GM19023 (cell line): Measurements from ENCODE around the gene NRXN3.

Experiments used
- ATAC-seq: cut with Tn5 transposase; IDR thresholded peaks from one replicate; pipeline ENCODE4 v1.9.1; 2021; ENCODE audit warnings: mild to moderate bottlenecking, moderate library complexity; ENCODE audit not compliant: unreplicated experiment

Gene NRXN3

DNA sequence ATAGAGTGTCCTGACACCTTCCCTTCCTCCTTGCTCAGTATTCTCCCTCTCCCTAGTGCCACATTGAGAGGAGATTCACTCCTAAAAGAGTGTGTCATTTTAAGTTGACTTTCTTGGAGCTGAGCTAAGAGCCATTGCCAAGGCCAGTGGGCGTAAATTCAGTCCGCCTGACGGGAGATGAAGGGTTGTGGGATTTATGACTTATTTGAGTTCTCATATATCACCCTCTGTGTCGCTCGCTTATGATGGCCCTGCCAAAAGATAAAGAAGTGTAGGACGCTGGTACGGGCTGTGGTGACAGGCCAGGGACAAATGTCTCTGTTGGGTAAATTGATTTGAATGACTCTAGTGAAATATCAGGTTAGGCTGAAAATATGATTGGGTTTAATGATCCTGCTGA lies 867.4 kb downstream of the NRXN3 start:
- ATAC-seq: no peak

- no peak for ATAC-seq
Measured at GRCh38 chr14:79040790-79041189, 870.6 kb downstream of the NRXN3 start.

DNA sequence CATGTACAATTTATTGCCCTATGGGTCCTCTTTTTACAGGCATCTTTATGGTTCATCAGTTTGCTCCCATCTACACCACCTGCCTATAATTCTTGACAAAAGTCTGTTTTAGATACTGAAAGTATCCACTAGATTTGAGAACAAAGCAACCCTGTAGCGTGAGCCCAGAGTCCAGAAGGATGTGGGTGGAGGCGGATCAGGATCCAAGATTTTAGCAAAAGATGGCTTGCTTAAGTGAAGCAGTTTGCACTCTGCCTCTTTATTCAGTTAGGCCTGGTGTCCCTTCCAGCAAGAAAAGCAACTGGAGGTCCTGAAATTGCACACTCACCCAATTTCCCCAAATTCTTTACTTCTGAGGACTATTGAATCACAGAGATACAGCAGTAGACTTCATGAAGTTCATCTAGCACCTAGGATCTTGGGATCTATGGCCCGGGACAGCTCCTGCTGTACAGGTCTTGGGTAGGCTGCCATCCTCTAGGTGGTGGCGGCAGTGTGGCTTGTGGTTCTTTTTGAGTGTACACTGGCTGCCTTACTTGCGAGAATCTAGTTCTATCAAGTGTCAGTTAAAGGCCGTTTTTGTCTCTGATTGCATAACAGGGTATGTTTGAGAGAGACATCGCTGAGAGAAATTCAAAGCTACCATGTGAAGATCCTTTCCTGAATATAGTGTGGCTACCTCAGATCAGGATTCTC lies 873.2 kb downstream of the NRXN3 start:
- ATAC-seq: no peak

DNA sequence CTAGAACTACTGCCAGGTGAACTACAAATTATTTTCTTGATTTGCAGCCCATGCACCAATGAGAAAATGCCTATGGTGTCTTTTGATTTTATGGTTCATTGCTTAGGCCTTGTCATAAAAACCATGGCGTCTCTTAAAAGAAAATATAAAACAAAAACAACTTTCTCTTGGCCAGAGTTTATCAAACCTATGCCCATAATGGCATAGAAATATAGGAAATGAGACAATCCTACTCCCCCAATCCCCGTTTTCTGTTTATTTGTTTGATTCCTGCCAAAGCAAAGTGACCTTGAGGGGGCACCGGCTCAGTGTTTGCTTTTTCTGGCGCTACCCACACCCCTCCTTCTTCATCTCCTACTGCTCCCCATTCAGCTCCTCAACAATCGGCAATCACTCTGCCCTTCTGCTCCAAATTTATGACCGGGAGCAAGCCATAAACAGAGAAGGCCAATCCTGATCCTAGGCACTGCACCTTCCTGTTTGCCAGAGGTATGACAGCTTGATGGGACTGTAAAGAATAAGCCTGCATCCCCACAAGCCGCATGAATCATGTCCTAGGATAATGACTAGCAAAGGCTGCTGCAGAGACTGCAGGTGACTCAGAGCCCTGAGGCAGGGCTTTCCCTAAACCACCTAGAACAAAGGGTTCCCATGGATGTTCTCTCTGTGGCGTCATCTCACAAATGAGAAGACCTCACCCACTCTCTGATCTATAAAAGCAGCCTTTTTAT lies 874.9 kb downstream of the NRXN3 start:
- no peak for ATAC-seq

GRCh38 chr14:79050787-79051727 lies 880.9 kb downstream of the NRXN3 start:
- ATAC-seq: no peak

DNA sequence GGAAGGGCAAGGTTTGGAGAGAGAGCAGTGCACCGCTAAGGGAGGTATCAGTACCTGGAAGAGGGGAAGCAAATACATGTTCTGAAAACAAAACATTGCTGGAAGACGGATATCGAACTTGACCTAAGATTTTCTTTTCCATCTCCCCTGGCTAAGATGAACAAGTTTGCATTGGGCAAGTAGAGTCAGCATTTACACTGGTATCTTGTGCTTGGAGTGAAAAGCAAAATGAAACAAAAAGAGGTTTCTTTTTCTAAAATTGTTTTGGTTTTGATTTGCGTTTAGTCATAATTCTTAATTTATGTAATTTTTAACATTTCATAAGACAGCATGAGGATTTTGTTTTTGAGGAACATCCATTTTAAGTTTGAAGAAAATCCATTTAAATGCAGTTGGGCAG lies 881.6 kb downstream of the NRXN3 start:
- no peak for ATAC-seq

DNA sequence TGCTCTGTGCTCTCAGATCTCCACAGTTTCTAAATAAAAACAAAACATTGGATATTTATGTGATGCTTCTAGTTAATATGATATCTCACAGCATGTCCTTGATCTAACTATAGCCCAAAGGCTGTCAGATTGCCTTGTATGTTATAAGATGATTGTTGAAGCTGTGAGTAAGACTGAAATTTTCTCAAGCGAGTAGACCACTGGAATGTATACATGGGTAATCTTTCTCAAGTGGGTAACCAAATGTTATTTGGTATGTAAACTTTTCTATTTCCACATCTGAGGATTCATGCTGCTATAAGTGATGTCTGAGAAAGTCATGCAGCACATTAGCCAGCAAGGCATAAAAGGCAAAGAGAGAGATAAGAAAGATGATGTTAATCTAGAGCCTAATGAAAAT lies 886.7 kb downstream of the NRXN3 start:
- no peak for ATAC-seq

- ATAC-seq: no peak
Measured at GRCh38 chr14:79057333-79057732, 887.2 kb downstream of the NRXN3 start.

DNA sequence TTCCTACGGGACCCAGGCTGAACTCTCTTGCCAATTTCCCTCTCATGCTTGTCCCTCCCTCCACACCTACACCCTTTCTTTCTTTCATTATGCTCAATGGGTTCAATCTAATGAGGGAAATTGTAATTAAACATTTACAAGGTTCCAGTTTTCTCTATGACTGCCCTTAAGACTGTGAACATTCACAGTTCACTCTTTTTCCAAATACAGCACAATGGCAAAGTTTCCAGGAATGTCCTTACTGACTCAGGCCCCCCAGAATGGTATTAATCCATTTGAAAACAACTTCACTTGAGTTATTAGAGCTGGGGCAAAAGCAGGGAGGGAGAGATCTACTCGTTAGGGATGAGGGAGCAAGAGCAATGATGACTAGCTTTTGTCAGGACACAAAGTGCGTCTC lies 892.1 kb downstream of the NRXN3 start:
- ATAC-seq: no peak

GRCh38 chr14:79064214-79064613 lies 894.0 kb downstream of the NRXN3 start:
- no peak for ATAC-seq

GRCh38 chr14:79074510-79074909 lies 904.3 kb downstream of the NRXN3 start:
- no peak for ATAC-seq

DNA sequence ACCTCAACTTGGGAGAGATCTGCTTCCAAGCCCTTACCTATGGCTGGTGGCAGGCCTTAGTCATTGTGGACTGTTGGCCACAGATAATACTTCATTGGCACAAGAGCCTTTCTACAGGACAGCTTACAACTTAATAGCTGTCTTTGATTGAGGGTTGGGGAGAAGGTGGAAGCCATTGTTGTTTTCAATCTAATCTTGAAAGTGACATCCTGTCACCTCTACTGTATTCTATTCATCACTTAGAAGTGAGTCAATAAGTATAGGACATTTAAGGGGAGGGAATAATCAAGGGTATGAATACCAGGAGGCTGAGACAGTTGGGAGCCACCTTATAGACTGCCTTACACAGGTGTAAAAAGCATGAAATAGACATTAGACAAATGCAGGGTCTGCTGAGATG lies 906.3 kb downstream of the NRXN3 start:
- no peak for ATAC-seq

- no peak for ATAC-seq
Measured at GRCh38 chr14:79077096-79077495, 906.9 kb downstream of the NRXN3 start.

- no peak for ATAC-seq
Measured at GRCh38 chr14:79080040-79080439, 909.9 kb downstream of the NRXN3 start.

- ATAC-seq: no peak
Measured at GRCh38 chr14:79082883-79083282, 912.7 kb downstream of the NRXN3 start.

DNA sequence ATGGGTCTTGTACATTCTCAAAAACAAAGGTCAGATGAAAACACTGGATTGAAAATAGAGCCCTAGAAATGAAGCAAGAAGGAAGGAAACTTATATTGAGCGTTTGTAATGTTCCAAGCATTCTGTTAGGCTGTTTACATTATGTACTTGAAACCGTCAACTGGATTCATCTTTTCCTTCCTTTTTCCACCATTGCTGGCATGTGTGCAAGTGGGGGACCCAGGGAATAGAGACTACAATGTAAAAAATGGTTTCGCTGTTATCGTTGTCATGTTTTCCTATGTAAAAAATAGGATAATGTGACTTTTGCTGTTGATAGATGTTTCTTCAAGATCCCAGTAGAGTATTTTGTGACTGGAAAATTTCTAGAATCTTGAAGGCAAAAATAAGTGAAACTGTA lies 913.2 kb downstream of the NRXN3 start:
- no peak for ATAC-seq

GRCh38 chr14:79084861-79085260 lies 914.7 kb downstream of the NRXN3 start:
- ATAC-seq: no peak

- ATAC-seq: no peak
Measured at GRCh38 chr14:79089576-79089975, 919.4 kb downstream of the NRXN3 start.

- no peak for ATAC-seq
Measured at GRCh38 chr14:79090641-79091180, 920.5 kb downstream of the NRXN3 start.

DNA sequence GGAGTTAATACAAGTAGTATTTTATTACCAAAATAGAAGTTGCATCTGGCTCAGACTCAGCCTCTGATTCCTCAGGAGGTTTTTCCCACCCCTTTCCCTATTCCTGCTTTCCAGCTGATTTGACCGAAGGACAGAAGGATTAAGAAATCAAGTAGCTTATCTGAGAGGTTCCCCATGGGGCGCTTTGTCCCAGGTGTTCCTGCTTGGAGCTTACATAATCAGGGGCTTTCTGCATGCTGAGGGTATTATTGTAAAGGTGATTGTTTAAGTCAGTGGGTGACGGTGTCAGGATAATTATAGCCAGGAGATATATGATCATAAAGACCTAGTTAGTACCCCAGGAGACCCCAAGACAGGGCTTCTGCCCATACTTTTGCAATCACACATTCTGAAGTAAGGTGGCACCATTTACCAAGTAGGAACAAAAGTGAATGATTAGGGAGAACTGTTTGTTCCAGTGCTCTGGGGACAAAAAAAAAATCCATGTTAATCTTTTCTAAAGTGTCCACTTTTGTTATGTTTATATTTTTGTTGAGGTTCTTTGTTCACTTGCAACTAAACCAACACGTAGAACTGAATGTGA lies 921.3 kb downstream of the NRXN3 start:
- ATAC-seq: no peak

DNA sequence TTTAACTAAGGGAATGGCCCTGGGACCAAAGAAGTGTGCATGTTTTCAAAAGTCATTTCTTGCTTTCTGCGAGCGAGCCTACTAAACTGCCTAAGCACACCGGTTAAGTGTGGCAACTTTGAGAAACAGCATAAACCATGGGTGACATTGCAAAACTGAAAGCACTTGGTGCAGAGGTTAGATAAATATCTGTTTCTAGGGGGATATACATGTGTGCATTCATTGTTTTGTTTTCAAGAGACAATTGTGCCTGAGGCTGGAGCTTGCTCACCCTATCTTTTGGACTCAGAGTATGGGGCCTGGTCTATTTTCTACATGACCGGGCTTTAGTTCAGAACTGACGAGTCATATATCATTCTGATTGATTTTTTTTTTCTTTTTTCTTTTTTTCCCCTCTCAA lies 923.4 kb downstream of the NRXN3 start:
- no peak for ATAC-seq
